ENCODE measurements around the gene CTNNB1. TPM values are rescaled to one million over a fixed set of nuclear protein-coding genes. Genes with fewer than 3 reads are reported as not detected.

Gene CTNNB1
- total RNA-seq, 4 donors from 2014 or later = 433 to 546 (median 509) TPM

DNA sequence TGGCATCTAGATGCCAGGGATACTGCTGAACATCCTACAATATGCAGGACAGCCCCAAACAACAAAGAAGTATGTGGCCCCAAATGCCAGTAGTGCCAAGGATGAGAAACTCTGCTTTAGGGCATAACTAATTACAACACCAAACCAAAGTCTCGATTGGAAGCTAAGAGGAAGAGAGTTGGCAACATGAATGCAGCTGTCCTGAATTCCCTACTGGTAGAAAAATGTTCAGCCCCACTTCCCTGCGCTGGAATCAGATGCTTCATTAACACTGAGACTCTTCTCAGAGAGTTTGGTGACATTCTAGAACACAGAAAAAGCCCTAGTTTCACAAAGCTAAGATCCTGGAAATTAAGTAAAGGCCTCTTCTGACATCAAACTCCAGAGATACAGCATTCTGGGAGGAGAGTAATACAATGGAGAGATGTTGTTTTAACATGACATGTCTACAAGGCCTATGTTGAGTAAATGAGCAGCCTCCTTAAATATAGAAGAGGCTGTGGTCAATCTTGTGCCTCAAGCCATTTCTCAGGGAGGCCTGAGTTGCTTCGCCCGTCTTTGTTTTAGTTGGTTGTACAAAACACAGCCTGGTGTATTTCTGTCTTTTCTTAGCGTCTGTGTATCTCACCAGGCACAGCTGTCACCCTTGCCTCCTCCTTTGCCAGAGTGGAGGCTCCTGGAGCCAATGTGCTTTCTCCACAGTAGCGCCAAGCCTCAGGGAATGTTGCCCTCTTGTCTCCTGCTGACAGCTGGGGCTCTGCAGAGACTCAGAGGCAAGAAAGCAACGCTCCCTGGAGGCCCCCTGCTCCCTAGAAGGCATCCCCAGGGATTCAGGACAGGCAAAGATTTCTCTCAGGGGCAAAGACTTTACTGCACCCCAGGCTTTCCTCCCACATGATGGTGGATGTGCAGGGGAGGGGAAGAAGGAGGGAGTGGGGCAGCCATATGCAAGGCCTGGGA is 25.1 kb upstream of the CTNNB1 start:
- no peak for TF ChIP-seq POLR2A (IDR thresholded peaks at IDR 0.05)
- TF ChIP-seq, protein P1, sequence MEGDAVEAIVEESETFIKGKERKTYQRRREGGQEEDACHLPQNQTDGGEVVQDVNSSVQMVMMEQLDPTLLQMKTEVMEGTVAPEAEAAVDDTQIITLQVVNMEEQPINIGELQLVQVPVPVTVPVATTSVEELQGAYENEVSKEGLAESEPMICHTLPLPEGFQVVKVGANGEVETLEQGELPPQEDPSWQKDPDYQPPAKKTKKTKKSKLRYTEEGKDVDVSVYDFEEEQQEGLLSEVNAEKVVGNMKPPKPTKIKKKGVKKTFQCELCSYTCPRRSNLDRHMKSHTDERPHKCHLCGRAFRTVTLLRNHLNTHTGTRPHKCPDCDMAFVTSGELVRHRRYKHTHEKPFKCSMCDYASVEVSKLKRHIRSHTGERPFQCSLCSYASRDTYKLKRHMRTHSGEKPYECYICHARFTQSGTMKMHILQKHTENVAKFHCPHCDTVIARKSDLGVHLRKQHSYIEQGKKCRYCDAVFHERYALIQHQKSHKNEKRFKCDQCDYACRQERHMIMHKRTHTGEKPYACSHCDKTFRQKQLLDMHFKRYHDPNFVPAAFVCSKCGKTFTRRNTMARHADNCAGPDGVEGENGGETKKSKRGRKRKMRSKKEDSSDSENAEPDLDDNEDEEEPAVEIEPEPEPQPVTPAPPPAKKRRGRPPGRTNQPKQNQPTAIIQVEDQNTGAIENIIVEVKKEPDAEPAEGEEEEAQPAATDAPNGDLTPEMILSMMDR (IDR thresholded peaks at IDR 0.05) = no peak
- Histone ChIP-seq H3K36me3 (no peaks in the 10 kb centered on the region), H3K27ac (no peak overlapping the region), H3K4me1 (no peaks in the 10 kb centered on the region), H3K27me3 (no peaks in the 10 kb centered on the region), H3K9me3 (no peaks in the 10 kb centered on the region), H3K4me3 (no peak overlapping the region)
- DNase-seq = no peak

DNA sequence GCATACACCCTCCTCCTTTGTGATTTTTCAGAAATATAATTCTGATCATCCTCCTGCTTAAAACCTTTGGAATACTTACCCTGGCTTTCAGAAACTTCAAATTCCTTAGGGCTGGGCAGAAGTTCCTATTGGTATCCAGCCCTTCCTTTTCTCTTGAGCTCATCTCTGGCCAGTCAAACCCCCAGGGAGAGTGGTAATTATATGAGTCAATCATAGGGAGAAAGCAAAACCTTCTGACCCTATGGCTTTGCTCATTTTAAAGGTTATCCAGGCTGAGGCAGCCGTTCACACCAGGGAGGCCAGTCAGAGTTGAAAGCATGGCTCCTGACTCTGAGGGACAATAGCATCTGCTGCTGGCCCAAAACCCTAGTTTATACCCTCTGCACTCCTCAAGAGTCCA is 23.9 kb upstream of the CTNNB1 start:
- Histone ChIP-seq H3K9me3 (no peaks in the 10 kb centered on the region), H3K36me3 (no peaks in the 10 kb centered on the region), H3K4me1 (no peaks in the 10 kb centered on the region), H3K27ac (no peak overlapping the region), H3K27me3 (no peaks in the 10 kb centered on the region), H3K4me3 (no peak overlapping the region)
- no peak for TF ChIP-seq POLR2A (IDR thresholded peaks at IDR 0.05)
- TF ChIP-seq, protein P1 (IDR thresholded peaks at IDR 0.05) = no peak
- no peak for DNase-seq

GRCh38 chr3:41176596-41176995 is 22.7 kb upstream of the CTNNB1 start:
- H3K4me3 ChIP-seq = no peak overlapping the region
- H3K4me1 ChIP-seq = peaks cover 0 to 8% (median 0%) of the 10 kb centered on the region in 4 donors
- no peaks in the 10 kb centered on the region for H3K27me3 ChIP-seq
- DNase-seq = no peak
- H3K9me3 ChIP-seq = no peaks in the 10 kb centered on the region
- no peaks in the 10 kb centered on the region for H3K36me3 ChIP-seq
- no peak overlapping the region for H3K27ac ChIP-seq
- TF ChIP-seq, protein P1 (IDR thresholded peaks at IDR 0.05) = no peak

DNA sequence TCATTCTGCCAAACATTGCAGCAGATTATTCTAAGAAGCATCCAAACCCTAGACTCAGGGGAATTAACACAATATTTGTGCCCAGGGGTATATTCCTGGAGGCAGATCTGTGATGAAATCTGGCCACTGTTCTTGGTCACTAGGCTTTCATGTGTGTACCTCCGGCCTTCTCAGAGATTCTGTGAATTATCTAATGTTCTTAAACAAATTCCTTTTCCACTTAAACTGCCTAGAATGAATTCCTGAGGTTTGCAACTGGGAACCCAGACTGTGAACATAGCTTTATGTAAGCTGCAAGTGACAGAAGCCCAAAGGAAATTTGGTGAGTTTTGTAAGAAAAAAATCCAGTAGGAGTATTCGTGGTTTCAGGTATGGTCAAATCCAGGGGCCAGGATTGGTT is 20.7 kb upstream of the CTNNB1 start:
- no peaks in the 10 kb centered on the region for H3K27me3 ChIP-seq
- H3K4me1 ChIP-seq = peaks cover 0 to 8% (median 0%) of the 10 kb centered on the region in 4 donors
- no peaks in the 10 kb centered on the region for H3K36me3 ChIP-seq
- DNase-seq = no peak
- H3K27ac ChIP-seq = no peak overlapping the region
- no peak overlapping the region for H3K4me3 ChIP-seq
- H3K9me3 ChIP-seq = no peaks in the 10 kb centered on the region
- TF ChIP-seq, protein P1 (IDR thresholded peaks at IDR 0.05) = no peak
- no peak for TF ChIP-seq POLR2A (IDR thresholded peaks at IDR 0.05)

- Histone ChIP-seq H3K4me3 (no peak overlapping the region), H3K36me3 (no peaks in the 10 kb centered on the region), H3K9me3 (no peaks in the 10 kb centered on the region), H3K27me3 (no peaks in the 10 kb centered on the region), H3K4me1 (peaks cover 0 to 8% (median 0%) of the 10 kb centered on the region in 4 donors), H3K27ac (no peak overlapping the region)
- no peak for DNase-seq
- no peak for TF ChIP-seq POLR2A (IDR thresholded peaks at IDR 0.05)
Observed at GRCh38 chr3:41180396-41180795, 18.9 kb upstream of the CTNNB1 start.

DNA sequence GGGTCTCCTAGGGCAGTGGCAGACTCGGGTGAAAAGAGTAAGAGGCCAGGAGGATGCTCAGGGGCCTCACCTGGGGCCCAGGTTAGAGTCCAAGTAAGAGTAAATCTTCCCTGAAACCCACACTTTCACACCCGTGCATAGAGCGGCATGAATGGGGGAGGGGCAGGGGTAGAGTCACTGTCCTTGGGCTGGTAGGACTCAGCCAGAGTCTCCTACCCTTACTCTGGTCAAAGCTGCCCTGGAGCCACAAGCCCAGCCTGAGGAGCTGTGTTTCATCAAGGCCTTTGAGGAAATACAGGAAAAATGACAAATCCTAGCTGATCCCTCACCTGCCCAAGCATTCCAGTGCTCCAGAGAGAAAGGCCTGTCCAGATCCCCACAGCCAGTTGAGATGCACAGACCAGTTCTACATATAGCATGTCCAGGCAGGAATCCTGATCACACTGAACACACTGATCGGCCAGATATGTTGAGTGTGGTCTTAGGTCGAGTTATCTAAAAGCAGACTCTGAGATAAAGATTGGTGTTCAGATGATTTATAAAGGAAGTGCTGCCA is 16.7 kb upstream of the CTNNB1 start:
- Histone ChIP-seq H3K27me3 (no peaks in the 10 kb centered on the region), H3K4me1 (peaks cover 0 to 8% (median 0%) of the 10 kb centered on the region in 4 donors), H3K27ac (no peak overlapping the region), H3K9me3 (no peaks in the 10 kb centered on the region), H3K4me3 (no peak overlapping the region), H3K36me3 (no peaks in the 10 kb centered on the region)
- TF ChIP-seq, protein P1 (IDR thresholded peaks at IDR 0.05) = no peak
- no peak for TF ChIP-seq POLR2A (IDR thresholded peaks at IDR 0.05)
- DNase-seq = no peak

Measured in Peyer's patch (tissue), 4 donors.